ENCODE measurements around the gene USP15. TPM values are rescaled to one million over a fixed set of nuclear protein-coding genes. Genes with fewer than 3 reads are reported as not detected.
"Not testable (repeated sequence)": the region's sequence is repeated elsewhere in the genome, so short reads cannot be mapped to it uniquely, and the experiment has no call there.

Gene USP15
- polyA plus RNA-seq, 3 donors = 47.8 to 54.8 (median 51.8) TPM

- no peak for DNase-seq (ENCODE audit: low read depth in 3 of 3, low spot score in 2 of 3)
Observed at GRCh38 chr12:62434494-62435302, 174.5 kb downstream of the USP15 start.

- DNase-seq (ENCODE audit: low read depth in 3 of 3, low spot score in 2 of 3) = peak in 2 of 3 donors; percentile 42 to 44
Observed at GRCh38 chr12:62435303-62436163, 175.3 kb downstream of the USP15 start.

DNA sequence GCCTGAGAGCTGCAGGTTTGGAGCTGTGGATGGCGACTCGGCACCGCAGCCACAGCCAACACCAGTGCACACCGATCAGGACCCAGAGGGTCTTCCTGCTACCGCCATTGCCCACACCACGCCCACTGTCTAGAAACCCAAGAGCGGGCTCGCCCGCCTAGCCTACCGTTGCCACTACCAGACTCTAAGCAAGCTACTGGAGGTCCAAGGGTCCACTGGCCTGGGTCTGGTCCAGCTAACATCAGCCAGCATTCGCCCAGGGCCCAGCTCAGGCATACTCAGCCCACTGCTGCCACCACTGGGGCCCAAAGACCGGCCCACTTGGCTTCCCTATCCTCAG, 175.9 kb downstream of the USP15 start:
- no peak for DNase-seq (ENCODE audit: low read depth in 3 of 3, low spot score in 2 of 3)

DNA sequence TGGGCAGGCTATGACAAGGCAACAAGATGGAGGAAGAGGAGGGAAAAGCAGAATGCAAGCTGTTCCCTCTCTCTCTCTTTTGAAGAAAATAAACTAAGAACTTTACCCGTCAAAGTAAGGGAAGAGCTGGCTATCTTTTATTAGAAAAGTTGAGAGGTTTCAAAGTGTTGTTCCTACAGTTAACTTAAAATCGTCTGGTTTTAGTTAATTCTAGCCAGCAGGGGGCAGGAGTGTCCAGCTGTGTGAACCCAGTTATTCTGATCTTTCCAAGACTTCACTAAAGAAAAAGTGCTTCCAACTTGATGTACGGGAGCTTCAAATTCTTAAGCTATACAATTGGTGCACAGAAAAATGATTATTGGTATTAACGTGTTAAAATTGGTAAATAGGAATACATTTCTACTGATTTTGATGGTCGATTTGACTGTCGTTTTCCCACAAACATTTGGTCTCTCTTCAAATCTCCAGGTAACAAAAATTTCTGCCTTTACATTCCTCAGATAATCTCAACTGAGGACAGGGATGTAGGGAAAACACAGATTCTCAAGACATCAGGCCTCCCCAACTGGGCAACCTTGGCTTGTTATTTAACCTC, 178.0 kb downstream of the USP15 start:
- peak in 1 of 3 donors; percentile 27 for DNase-seq (ENCODE audit: low read depth in 3 of 3, low spot score in 2 of 3)

DNA sequence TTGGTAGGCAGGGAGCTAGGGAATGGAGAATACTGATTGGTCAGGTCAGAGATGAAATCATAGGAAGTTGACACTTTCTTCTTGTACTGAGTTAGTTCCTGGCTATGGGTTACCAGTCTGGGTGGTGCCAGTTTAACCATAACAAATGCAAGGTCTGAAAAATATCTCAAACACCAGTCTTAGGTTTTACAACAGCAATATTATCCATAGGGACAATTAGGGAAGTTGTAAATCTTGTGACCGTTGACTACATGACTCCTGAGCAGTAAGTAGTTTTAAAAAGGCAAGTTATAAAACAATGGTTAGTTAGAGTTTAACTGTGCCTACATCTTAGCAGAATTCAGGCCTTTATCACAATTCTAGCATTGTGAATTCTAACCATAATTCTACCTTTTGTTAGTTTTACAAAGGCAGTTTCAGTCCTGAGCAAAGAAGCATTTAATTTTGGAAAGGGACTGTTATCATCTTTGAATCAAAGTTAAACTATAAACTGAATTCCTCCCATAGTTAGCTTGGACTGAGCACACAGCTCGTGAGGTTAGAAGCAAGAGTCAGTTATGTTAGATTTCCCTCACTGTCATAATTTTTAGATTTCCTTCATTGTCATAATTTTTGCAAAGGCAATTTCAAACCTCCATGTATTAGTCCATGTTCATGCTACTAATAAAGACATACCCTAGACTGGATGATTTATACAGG, 186.7 kb downstream of the USP15 start:
- no peak for DNase-seq (ENCODE audit: low read depth in 3 of 3, low spot score in 2 of 3)

- DNase-seq (ENCODE audit: low read depth in 3 of 3, low spot score in 2 of 3) = no peak
Observed at GRCh38 chr12:62448436-62448835, 188.2 kb downstream of the USP15 start.

- not testable (repeated sequence) for DNase-seq (ENCODE audit: low read depth in 3 of 3, low spot score in 2 of 3)
Observed at GRCh38 chr12:62455429-62455828, 195.2 kb downstream of the USP15 start.

DNA sequence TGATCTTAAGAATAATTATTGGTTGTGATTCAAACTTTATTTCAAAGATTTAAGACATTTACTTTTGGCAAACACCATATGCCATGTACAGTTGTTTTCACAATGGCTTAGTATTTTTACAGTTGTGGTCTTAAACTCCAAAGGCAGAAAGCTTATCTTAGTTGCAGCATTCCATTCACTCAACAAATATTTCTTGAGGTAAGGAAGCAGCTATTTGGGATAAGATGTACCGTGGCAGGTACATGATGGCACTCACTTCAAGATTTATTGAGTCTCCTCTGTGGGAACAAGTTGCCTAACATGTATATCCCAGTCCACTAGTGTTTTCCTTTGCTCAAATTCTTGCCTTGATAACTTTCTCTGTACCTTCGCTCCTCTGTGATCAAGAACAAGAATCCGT, 198.4 kb downstream of the USP15 start:
- DNase-seq (ENCODE audit: low read depth in 3 of 3, low spot score in 2 of 3) = no peak

- DNase-seq (ENCODE audit: low read depth in 3 of 3, low spot score in 2 of 3) = no peak
Observed at GRCh38 chr12:62459976-62460375, 199.8 kb downstream of the USP15 start.

- not testable (repeated sequence) for DNase-seq (ENCODE audit: low read depth in 3 of 3, low spot score in 2 of 3)
Observed at GRCh38 chr12:62461171-62461837, 201.1 kb downstream of the USP15 start.

DNA sequence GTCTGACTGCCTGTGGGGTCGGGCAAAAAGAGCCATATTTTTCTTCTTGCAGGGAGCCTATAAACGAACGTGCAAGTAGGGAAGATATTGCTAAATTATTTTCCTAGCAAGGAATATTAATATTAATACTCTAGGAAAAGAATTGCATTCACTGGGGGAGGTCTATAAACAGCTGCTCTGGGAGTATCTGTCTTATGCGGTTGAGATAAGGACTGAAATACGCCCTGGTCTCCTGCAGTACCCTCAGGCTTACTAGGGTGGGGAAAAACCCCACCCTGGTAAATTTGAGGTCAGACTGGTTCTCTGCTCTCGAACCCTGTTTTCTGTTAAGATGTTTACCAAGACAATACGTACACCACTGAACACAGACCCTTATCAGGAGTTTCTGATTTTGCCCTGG, 203.0 kb downstream of the USP15 start:
- not testable (repeated sequence) for DNase-seq (ENCODE audit: low read depth in 3 of 3, low spot score in 2 of 3)

Other genes with a start within 250 kb of the USP15 start
- gene MON2, start 206.4 kb downstream of the USP15 start, polyA plus RNA-seq (ENCODE audit: insufficient read length in 3 of 3) = 10 to 100 TPM; 49.4 to 52.8 (median 51.7) TPM

Data from right renal cortex interstitium (tissue), 3 donors.